ENCODE results near the gene MUC12. TPM values are rescaled to one million over a fixed set of nuclear protein-coding genes. Genes with fewer than 3 reads are reported as not detected.

The MUC12 gene
- total and polyA plus RNA-seq, 11 donors, result 0.02 to 0.23 (median 0.11) TPM; not detected in 7

GRCh38 chr7:100963386-100963785 lies 6.0 kb upstream of the MUC12 start:
- Histone ChIP-seq H3K27ac (no peak overlapping the region), H3K9me3 (no peaks in the 10 kb centered on the region), H3K27me3 (peaks cover 41 to 78% (median 56%) of the 10 kb centered on the region in 9 donors), H3K36me3 (no peaks in the 10 kb centered on the region), H3K4me3 (no peak overlapping the region), H3K4me1 (peaks cover 0 to 16% (median 8%) of the 10 kb centered on the region in 12 donors)
- ATAC-seq, result no peak
- DNase-seq, result no peak
- TF ChIP-seq, protein P1, sequence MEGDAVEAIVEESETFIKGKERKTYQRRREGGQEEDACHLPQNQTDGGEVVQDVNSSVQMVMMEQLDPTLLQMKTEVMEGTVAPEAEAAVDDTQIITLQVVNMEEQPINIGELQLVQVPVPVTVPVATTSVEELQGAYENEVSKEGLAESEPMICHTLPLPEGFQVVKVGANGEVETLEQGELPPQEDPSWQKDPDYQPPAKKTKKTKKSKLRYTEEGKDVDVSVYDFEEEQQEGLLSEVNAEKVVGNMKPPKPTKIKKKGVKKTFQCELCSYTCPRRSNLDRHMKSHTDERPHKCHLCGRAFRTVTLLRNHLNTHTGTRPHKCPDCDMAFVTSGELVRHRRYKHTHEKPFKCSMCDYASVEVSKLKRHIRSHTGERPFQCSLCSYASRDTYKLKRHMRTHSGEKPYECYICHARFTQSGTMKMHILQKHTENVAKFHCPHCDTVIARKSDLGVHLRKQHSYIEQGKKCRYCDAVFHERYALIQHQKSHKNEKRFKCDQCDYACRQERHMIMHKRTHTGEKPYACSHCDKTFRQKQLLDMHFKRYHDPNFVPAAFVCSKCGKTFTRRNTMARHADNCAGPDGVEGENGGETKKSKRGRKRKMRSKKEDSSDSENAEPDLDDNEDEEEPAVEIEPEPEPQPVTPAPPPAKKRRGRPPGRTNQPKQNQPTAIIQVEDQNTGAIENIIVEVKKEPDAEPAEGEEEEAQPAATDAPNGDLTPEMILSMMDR (IDR thresholded peaks at IDR 0.05), result no peak
- no peak for TF ChIP-seq POLR2A (IDR thresholded peaks at IDR 0.05)
- WGBS, 4 donors, result 71 to 78% (median 75%) methylated on average over 12 of the region's 12 CpGs
- intact Hi-C loops (cut with DNase I), result loop anchor here in 2 of 10 donors (10.0 kb wide), 2 partner anchors 51 to 91 kb away; no protein-coding TSS in a partner anchor

DNA sequence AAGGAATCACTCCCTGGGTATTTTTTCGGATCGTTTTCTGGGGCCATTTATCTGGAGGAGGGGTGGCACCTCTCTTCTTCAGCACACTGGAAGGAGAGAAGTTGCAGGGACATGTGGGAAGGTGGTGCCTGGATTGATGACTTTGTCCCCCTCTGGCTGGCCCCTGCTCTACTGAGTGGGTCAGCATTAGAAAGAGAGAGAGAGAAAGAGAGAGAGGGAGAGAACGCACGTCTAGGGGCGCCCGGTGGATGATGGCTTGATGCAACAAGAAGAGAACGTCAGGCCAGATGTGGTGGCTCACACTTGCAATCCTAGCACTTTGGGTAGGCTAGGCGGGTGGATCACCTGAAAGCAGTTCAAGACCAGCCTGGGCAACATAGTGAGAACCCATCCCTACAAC lies 5.5 kb upstream of the MUC12 start:
- Histone ChIP-seq H3K27ac (no peak overlapping the region), H3K4me3 (no peak overlapping the region), H3K9me3 (no peaks in the 10 kb centered on the region), H3K27me3 (peaks cover 41 to 83% (median 60%) of the 10 kb centered on the region in 9 donors), H3K36me3 (no peaks in the 10 kb centered on the region), H3K4me1 (peaks cover 0 to 16% (median 8%) of the 10 kb centered on the region in 12 donors)
- intact Hi-C loops (cut with DNase I), result loop anchor here in 3 of 10 donors (2.0 to 10.0 kb wide), 3 partner anchors 51 to 93 kb away; no protein-coding TSS in a partner anchor
- 78 to 81% (median 79%) methylated on average over 8 of the region's 8 CpGs for WGBS, 4 donors
- TF ChIP-seq, protein P1 (IDR thresholded peaks at IDR 0.05), result no peak
- no peak for TF ChIP-seq POLR2A (IDR thresholded peaks at IDR 0.05)
- DNase-seq, result no peak
- ATAC-seq, result no peak

DNA sequence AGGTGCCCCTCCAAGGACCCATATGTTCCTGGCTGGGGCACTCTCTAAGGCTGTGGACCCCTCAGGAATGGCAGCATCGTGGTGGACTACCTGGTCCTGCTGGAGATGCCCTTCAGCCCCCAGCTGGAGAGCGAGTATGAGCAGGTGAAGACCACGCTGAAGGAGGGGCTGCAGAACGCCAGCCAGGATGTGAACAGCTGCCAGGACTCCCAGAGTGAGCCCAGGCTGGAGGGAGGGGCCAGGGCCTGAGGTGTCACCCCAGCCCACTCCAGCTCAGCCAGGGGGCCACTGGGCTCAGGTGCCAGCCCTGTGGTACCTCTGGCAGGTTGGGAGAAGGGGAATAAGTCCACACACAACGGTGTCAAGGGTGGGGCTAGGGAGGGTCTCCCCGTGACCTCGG lies 4.7 kb upstream of the MUC12 start:
- WGBS, 4 donors, result 43 to 50% (median 45%) methylated on average over 7 of the region's 7 CpGs
- H3K27ac ChIP-seq, result no peak overlapping the region

GRCh38 chr7:100965045-100965722 lies 4.2 kb upstream of the MUC12 start:
- 14 to 28% (median 22%) methylated on average over 24 to 25 of the region's 25 CpGs for WGBS, 4 donors
- Histone ChIP-seq H3K27me3 (peaks cover 43 to 88% (median 61%) of the 10 kb centered on the region in 9 donors), H3K9me3 (no peaks in the 10 kb centered on the region), H3K4me1 (peaks cover 0 to 16% (median 8%) of the 10 kb centered on the region in 12 donors), H3K36me3 (no peaks in the 10 kb centered on the region), H3K27ac (no peak overlapping the region), H3K4me3 (peak overlapping the region in 2 of 12 donors; percentile 7 to 11)
- ATAC-seq (no peak), DNase-seq (no peak)
- TF ChIP-seq, protein P1 (IDR thresholded peaks at IDR 0.05), result no peak
- TF ChIP-seq POLR2A (IDR thresholded peaks at IDR 0.05), result no peak
- intact Hi-C loops (cut with DNase I), result loop anchor here in 6 of 10 donors (2.0 to 10.0 kb wide), 4 partner anchors 50 to 92 kb away; no protein-coding TSS in a partner anchor

More for the DNA sequence above, 4.7 kb upstream of the MUC12 start:
- Histone ChIP-seq H3K4me1 (peaks cover 0 to 16% (median 8%) of the 10 kb centered on the region in 12 donors), H3K27me3 (peaks cover 43 to 89% (median 60%) of the 10 kb centered on the region in 9 donors), H3K9me3 (no peaks in the 10 kb centered on the region), H3K36me3 (no peaks in the 10 kb centered on the region), H3K4me3 (no peak overlapping the region)
- ATAC-seq (no peak), DNase-seq (no peak)
- intact Hi-C loops (cut with DNase I), result loop anchor here in 6 of 10 donors (2.0 to 10.0 kb wide), 4 partner anchors 50 to 93 kb away; no protein-coding TSS in a partner anchor
- TF ChIP-seq, protein P1 (IDR thresholded peaks at IDR 0.05), result no peak
- TF ChIP-seq POLR2A (IDR thresholded peaks at IDR 0.05), result no peak

All from heart left ventricle (tissue), 16 donors.